ENCODE results near the gene HNRNPA1.

Gene HNRNPA1

GRCh38 chr12:54285150-54286041 is 4.9 kb downstream of the HNRNPA1 start:
- Histone ChIP-seq H3K27ac (no peak overlapping the region), H3K27me3 (no peaks in the 10 kb centered on the region), H3K4me1 (peaks cover 68% of the 10 kb centered on the region), H4K20me1 (peaks cover 87% of the 10 kb centered on the region), H3K9me3 (no peaks in the 10 kb centered on the region), H3K4me3 (peak overlapping the region; percentile 83), H3K9ac (peak overlapping the region; percentile 50; the same call in 1 of the 2 replicates), H3K36me3 (peaks cover 77% of the 10 kb centered on the region), H3K4me2 (peak overlapping the region; percentile 99)
- TF ChIP-seq Cebpa-rat (IDR thresholded peaks at IDR 0.05): no peak

- Histone ChIP-seq H3K27ac (no peak overlapping the region), H3K4me3 (no peak overlapping the region), H3K36me3 (peaks cover 74% of the 10 kb centered on the region), H3K9ac (peak overlapping the region; percentile 45; the same call in 1 of the 2 replicates), H3K4me1 (peaks cover 68% of the 10 kb centered on the region), H3K9me3 (no peaks in the 10 kb centered on the region), H4K20me1 (peaks cover 85% of the 10 kb centered on the region), H3K4me2 (peak overlapping the region; percentile 47), H3K27me3 (no peaks in the 10 kb centered on the region)
- TF ChIP-seq Cebpa-rat (IDR thresholded peaks at IDR 0.05): no peak
Observed at GRCh38 chr12:54286042-54287030, 5.8 kb downstream of the HNRNPA1 start.

GRCh38 chr12:54287261-54288157 is 7.0 kb downstream of the HNRNPA1 start:
- Histone ChIP-seq H3K9ac (no peak overlapping the region), H3K27ac (no peak overlapping the region), H4K20me1 (peaks cover 73% of the 10 kb centered on the region), H3K4me2 (0 out of 2 replicates have a peak overlapping the region, but pooled peaks have one; percentile 47), H3K27me3 (no peaks in the 10 kb centered on the region), H3K4me3 (no peak overlapping the region), H3K9me3 (no peaks in the 10 kb centered on the region), H3K4me1 (peaks cover 66% of the 10 kb centered on the region), H3K36me3 (peaks cover 63% of the 10 kb centered on the region)
- no peak for TF ChIP-seq Cebpa-rat (IDR thresholded peaks at IDR 0.05)

GRCh38 chr12:54292083-54292930 is 11.8 kb downstream of the HNRNPA1 start:
- Histone ChIP-seq H3K27ac (no peak overlapping the region), H3K36me3 (peaks cover 19% of the 10 kb centered on the region), H3K9ac (no peak overlapping the region), H3K27me3 (no peaks in the 10 kb centered on the region), H3K4me3 (no peak overlapping the region), H4K20me1 (peaks cover 25% of the 10 kb centered on the region), H3K4me2 (no peak overlapping the region), H3K4me1 (peaks cover 24% of the 10 kb centered on the region), H3K9me3 (no peaks in the 10 kb centered on the region)
- TF ChIP-seq Cebpa-rat (IDR thresholded peaks at IDR 0.05): no peak

- Histone ChIP-seq H3K36me3 (peaks cover 13% of the 10 kb centered on the region), H3K4me2 (no peak overlapping the region), H4K20me1 (peaks cover 19% of the 10 kb centered on the region), H3K9ac (no peak overlapping the region), H3K27me3 (no peaks in the 10 kb centered on the region), H3K4me1 (peaks cover 22% of the 10 kb centered on the region), H3K9me3 (no peaks in the 10 kb centered on the region), H3K4me3 (no peak overlapping the region), H3K27ac (no peak overlapping the region)
- no peak for TF ChIP-seq Cebpa-rat (IDR thresholded peaks at IDR 0.05)
Observed at GRCh38 chr12:54292931-54293241, 12.4 kb downstream of the HNRNPA1 start.

- Histone ChIP-seq H3K4me1 (peaks cover 20% of the 10 kb centered on the region), H3K27me3 (no peaks in the 10 kb centered on the region), H3K4me3 (no peak overlapping the region), H3K27ac (no peak overlapping the region), H3K9me3 (no peaks in the 10 kb centered on the region), H3K36me3 (no peaks in the 10 kb centered on the region), H4K20me1 (0 out of 2 replicates have a peak, but pooled peaks cover 4% of the 10 kb centered on the region), H3K9ac (no peak overlapping the region), H3K4me2 (no peak overlapping the region)
- TF ChIP-seq Cebpa-rat (IDR thresholded peaks at IDR 0.05): no peak
Observed at GRCh38 chr12:54294152-54294952, 13.8 kb downstream of the HNRNPA1 start.

GRCh38 chr12:54294953-54295566 is 14.5 kb downstream of the HNRNPA1 start:
- Histone ChIP-seq H3K9me3 (no peaks in the 10 kb centered on the region), H3K27ac (no peak overlapping the region), H3K4me3 (no peak overlapping the region), H3K27me3 (no peaks in the 10 kb centered on the region), H3K36me3 (no peaks in the 10 kb centered on the region), H3K9ac (no peak overlapping the region), H3K4me1 (peaks cover 23% of the 10 kb centered on the region), H4K20me1 (no peaks in the 10 kb centered on the region), H3K4me2 (no peak overlapping the region)
- no peak for TF ChIP-seq Cebpa-rat (IDR thresholded peaks at IDR 0.05)

Data from BLaER1 (cell line).